Stimulated activated memory B cell treated with anti-CD40 and anti-IgM and Interleukin-4, amounts not matched to agents 10 μg/mL and 1 μg/mL and 100 μg/mL, for 72 hours (primary cell): Measurements from ENCODE around the gene TMEM44.

ENCODE experiments used
- ATAC-seq: fragments of 150-1000 bp; cut with Tn5 transposase; 2 replicates; pipeline ENCODE4 v1.10.0; 2021
- H3K27ac Mint-ChIP-seq: one replicate; pipeline ENCODE4 v1.8.0; 2022; ENCODE audit warnings: mild to moderate bottlenecking, mixed read lengths
- H3K27me3 Mint-ChIP-seq: one replicate; pipeline ENCODE4 v1.8.0; 2022; ENCODE audit warnings: mixed read lengths
- H3K36me3 Mint-ChIP-seq: one replicate; pipeline ENCODE4 v1.8.0; 2022; ENCODE audit warnings: mixed read lengths
- H3K4me1 Mint-ChIP-seq: one replicate; pipeline ENCODE4 v1.8.0; 2022; ENCODE audit warnings: mixed read lengths
- H3K4me3 Mint-ChIP-seq: one replicate; pipeline ENCODE4 v1.8.0; 2022; ENCODE audit warnings: mild to moderate bottlenecking, moderate library complexity, mixed read lengths
- H3K9me3 Mint-ChIP-seq: one replicate; pipeline ENCODE4 v1.8.0; 2022; ENCODE audit warnings: mixed read lengths

The TMEM44 gene

DNA sequence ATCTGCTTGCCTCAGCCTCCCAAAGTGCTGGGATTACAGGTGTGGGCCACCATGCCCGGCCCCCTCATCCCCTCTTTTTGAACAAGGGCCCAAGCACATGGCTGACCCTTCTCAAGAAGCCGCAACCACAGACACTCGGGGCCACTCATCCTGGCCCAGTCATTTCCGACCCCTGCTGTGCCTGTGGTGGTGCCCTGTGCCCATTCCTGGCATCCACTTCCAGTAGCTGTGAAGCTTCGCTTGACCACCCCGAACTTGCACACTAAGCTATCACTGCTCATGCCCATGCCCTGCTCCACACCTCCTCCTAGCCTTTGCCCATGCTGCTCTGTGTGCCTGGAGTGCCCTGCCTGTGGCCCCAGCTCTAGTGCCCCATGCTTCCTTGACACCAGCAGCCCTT lies 8.3 kb downstream of the TMEM44 start:
- H3K9me3 Mint-ChIP-seq = no peaks in the 10 kb centered on the region
- H3K27ac Mint-ChIP-seq = no peak overlapping the region
- no peaks in the 10 kb centered on the region for H3K27me3 Mint-ChIP-seq
- H3K36me3 Mint-ChIP-seq = no peaks in the 10 kb centered on the region
- H3K4me3 Mint-ChIP-seq = no peak overlapping the region
- ATAC-seq = no peak
- H3K4me1 Mint-ChIP-seq = no peaks in the 10 kb centered on the region

DNA sequence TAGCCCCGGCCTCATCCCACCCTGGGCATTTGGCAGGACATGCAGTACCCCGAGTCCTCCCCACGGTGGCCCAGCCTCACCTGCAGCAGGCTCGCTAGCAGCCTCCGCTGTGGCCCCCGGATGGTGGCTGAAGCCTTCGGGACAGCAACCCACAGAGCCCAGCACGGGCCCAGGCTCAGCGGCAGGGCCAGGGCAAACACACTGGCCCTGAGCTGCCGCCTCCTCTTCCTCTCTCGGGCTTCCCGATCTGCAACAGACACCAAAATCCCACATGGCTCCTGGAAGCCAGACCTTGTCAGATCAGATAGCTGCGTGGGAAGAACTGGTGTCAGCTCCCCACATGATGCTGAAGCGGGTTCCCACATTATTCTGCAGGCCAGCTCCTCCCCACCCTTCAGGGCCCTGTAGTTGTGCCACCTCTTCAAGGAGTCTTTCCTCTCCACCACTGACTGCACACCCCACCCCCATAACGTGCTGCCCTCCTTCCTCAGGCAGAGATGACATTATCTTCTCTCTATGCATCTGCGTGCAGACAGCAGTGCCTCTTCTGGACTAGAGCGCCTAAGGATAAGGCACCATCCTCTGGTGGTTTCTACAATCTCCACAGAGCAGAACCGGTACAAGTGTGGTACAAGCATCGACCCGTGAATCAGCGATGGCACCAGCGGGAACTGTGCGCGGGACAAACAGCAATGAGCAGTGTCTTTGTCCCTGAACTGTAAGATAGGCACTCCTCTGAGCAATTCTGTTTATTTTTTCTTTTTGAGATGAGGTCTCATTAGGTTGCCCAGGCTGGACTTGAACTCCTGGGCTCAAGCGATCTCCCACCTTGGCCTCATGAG lies 9.5 kb downstream of the TMEM44 start:
- Mint-ChIP-seq H3K4me1 (no peaks in the 10 kb centered on the region), H3K36me3 (no peaks in the 10 kb centered on the region), H3K9me3 (no peaks in the 10 kb centered on the region), H3K27me3 (no peaks in the 10 kb centered on the region), H3K4me3 (no peak overlapping the region), H3K27ac (no peak overlapping the region)
- ATAC-seq = no peak

DNA sequence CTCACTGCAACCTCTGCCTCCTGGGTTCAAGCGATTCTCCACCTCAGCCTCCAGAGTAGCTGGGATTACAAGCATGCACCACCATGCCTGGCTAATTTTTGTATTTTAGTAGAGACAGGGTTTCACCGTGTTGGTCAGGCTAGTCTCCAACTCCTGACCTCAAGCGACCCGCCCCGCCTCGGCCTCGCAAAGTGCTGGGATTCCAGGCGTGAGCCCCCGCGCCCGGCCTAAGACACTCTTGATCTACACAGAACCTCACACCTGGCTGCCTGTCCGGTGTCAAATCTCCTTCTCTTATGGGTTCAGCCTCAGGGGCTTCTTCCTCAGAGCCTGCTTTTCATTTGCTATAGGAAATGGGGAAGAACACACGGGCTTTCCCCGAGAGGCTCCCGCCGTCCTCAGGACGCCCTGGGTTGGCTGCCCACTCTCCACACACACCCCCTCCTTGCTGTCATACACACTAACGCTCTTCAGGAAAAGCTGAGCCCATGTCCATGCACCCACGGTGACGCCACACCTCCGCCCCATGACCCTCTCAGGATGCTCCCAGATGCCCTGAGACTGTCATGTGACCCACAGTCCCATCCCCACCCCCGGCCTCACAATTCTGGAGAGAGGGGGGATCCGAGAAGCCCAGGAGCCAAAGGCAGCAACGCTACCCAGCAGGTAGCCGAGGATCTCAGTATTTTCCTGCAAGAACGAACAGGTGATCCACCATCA lies 10.4 kb downstream of the TMEM44 start:
- Mint-ChIP-seq H3K36me3 (no peaks in the 10 kb centered on the region), H3K27me3 (no peaks in the 10 kb centered on the region), H3K27ac (no peak overlapping the region), H3K9me3 (no peaks in the 10 kb centered on the region), H3K4me3 (no peak overlapping the region), H3K4me1 (no peaks in the 10 kb centered on the region)
- ATAC-seq = no peak

DNA sequence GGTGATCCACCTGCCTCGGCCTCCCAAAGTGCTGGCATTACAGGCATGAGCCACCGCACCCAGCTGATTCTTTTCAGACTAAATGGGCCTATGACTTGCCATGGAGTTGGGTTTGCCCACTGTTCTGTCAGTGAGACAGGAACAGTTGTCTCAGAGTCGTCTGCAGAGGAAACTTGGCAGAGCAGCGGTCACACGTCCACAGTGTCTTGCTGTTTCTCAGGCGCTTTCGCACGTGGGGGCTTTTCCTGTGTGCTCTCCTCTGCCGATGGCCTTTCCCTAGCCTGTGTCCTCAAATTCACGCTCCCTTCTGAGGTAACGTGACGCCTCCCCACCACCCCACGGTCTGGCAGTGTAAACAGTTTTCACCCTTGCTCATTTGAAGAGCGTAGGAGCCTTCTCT lies 11.3 kb downstream of the TMEM44 start:
- ATAC-seq = no peak
- Mint-ChIP-seq H3K4me3 (no peak overlapping the region), H3K9me3 (no peaks in the 10 kb centered on the region), H3K27ac (no peak overlapping the region), H3K4me1 (no peaks in the 10 kb centered on the region), H3K27me3 (no peaks in the 10 kb centered on the region), H3K36me3 (no peaks in the 10 kb centered on the region)

DNA sequence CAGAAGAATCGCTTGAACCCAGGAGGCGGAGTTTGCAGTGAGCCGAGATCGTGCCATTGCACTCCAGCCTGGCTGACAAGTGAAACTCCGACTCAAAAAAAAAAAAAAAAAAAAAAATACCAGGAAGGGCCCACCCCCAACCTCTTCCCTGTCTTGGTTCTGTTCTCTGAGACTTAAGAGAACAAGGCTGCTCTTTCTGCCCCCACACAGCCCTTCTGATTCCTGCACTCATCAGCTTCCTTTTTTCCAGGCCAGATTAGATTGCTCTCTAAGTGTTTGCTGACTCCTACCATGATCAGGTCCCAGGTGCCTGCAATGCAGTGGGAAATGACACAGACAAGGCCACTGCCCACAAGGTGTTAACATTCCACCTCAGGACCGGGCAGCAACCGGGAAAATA lies 13.0 kb downstream of the TMEM44 start:
- Mint-ChIP-seq H3K27ac (no peak overlapping the region), H3K27me3 (no peaks in the 10 kb centered on the region), H3K9me3 (no peaks in the 10 kb centered on the region)

DNA sequence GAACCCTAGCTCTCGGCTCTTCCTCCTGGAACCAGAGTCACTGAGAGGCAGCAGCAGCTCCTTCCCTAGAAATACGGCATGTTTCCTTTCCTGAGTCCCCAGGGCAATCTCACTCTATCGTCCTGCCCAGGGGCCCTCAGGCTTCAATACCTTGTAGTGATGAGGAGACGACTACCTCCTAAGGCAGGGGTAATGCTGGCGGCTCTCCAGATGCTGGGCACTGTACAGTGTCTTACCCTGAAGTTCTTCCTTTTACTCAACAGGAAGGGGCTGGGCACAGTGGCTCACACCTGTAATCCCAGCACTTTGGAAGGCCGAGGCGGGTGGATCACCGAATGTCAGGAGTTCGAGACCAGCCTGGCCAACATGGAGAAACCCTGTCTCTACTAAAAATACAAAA lies 13.5 kb downstream of the TMEM44 start:
- H3K9me3 Mint-ChIP-seq = no peaks in the 10 kb centered on the region
- H3K4me1 Mint-ChIP-seq = no peaks in the 10 kb centered on the region
- no peak overlapping the region for H3K4me3 Mint-ChIP-seq
- no peaks in the 10 kb centered on the region for H3K36me3 Mint-ChIP-seq
- no peak for ATAC-seq
- H3K27me3 Mint-ChIP-seq = no peaks in the 10 kb centered on the region
- H3K27ac Mint-ChIP-seq = no peak overlapping the region

More for the DNA sequence above, 13.0 kb downstream of the TMEM44 start:
- Mint-ChIP-seq H3K36me3 (no peaks in the 10 kb centered on the region), H3K4me1 (no peaks in the 10 kb centered on the region), H3K4me3 (no peak overlapping the region)
- ATAC-seq = no peak

DNA sequence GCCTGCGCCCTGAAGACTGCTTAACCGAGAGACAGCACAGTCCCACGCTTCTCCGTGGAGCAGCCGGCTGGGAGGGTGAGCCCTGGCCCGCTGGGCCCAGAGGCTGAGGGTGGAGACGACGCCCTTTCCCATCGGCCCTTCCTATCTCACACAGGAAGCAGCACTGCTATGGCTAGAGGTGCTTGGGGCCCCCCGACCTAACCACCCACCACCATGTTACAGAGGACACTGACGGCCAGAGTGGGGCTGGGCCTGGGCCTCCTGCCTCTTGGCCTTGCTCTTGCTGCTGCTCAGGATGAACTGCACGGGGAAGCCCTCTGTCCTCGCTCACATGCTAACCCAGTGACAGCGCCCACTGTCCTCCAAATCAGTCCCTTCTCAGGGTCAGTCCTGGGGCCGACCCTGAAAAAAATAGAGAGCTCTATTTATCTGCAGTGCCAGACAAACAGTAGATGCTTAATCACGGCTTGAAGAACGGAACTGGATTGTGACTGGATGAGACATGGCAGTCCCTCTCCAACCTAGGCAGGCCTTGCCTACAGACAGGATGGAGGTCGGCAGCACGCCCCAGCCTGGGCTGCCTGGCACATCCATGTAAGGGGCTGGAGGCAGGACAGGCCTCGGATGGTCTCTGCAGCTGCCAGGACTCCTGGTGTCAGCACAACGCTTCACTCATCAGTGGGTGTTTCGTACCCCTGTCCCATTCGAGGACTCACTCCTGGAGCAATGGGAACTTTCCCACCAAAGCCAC lies 14.2 kb downstream of the TMEM44 start:
- Mint-ChIP-seq H3K4me1 (no peaks in the 10 kb centered on the region), H3K36me3 (no peaks in the 10 kb centered on the region), H3K27me3 (no peaks in the 10 kb centered on the region), H3K9me3 (no peaks in the 10 kb centered on the region), H3K27ac (no peak overlapping the region), H3K4me3 (no peak overlapping the region)
- no peak for ATAC-seq

DNA sequence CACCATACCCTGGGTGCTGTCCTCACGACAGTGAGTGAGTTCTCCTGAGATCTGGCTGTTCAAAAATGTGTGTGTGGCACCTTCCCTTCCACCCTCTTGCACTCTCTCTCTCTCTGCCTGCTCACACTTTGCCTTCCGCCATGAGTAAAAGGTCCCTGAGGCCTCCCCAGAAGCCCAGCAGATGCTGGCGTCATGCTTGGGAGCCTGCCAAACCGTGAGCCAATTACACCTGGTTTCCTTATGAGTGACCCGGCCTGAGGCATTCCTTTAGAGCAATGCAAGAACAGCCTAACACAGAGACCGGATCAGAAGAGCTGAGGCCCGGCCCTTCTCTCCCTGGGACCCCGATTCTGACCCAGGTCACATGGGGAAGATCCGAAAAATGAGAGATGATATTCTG lies 15.4 kb downstream of the TMEM44 start:
- H3K9me3 Mint-ChIP-seq = no peaks in the 10 kb centered on the region
- no peak for ATAC-seq
- H3K4me1 Mint-ChIP-seq = no peaks in the 10 kb centered on the region
- H3K36me3 Mint-ChIP-seq = no peaks in the 10 kb centered on the region
- no peaks in the 10 kb centered on the region for H3K27me3 Mint-ChIP-seq
- no peak overlapping the region for H3K27ac Mint-ChIP-seq
- no peak overlapping the region for H3K4me3 Mint-ChIP-seq

DNA sequence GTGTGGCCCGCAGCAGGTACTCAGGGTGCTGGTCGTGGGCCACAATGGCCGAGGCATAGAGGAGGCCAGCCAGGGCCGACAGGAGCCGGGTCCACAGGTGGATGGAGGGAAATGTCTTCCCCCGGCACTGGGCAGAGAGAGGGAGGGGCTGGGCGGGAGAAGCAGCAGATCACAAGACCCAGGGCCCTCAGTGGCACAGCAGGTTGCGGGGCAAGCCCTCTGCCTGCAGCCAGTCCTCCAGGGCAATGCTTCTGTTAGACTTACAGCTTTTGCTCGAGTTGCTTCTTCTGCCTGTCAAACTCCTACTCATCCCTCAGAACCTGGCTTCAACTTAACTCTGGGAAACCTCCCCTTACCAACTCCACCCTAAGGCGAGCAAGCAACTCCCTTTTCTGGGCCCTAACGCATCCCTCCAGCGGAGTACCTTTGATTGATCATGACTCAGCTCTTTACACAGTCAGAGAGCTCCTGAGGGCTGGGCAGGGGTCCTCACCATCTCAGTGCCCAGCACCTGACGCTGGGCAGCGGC lies 16.0 kb downstream of the TMEM44 start:
- no peak overlapping the region for H3K4me3 Mint-ChIP-seq
- no peak overlapping the region for H3K27ac Mint-ChIP-seq
- no peaks in the 10 kb centered on the region for H3K27me3 Mint-ChIP-seq
- no peaks in the 10 kb centered on the region for H3K9me3 Mint-ChIP-seq
- ATAC-seq = no peak
- H3K36me3 Mint-ChIP-seq = no peaks in the 10 kb centered on the region
- H3K4me1 Mint-ChIP-seq = no peaks in the 10 kb centered on the region

DNA sequence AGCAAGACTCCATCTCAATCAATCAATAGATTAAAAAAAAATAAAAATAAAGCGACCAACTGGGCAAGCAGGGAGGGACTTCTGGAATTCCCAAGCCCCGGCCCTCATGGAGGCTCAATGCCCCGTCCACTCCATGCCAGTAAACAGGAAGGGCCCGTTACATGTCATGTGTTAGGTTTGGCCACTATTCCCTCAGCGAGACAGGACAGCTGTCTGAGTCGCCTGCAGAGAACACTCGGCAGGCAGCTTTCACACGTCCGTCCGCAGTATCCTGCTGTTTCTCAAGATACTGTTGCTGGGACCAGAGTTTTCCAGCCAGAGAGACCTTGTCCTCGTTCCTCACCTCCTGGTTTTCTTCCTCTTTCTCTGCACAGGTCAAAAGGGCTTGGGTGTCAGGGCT lies 18.0 kb downstream of the TMEM44 start:
- ATAC-seq = no peak
- no peaks in the 10 kb centered on the region for H3K27me3 Mint-ChIP-seq

DNA sequence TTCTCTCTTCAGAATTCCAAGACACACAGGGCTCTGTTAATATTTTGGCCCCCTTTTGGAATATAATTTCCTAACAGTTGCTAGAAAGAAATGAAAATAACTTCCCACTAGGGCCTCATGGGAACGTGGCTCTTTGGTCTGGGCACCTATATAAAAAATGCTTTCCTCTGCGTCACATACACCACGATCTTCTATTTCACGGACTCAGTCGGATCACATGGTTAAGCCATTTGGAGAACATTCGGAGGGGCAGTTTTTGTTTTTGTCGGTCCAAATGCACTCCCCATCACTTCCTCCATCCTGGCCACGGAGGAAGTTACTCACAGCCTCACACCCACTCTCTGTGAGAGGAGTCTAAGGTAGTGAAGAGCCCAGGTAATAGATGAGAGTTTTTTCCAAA lies 21.0 kb downstream of the TMEM44 start:
- Mint-ChIP-seq H3K4me1 (no peaks in the 10 kb centered on the region), H3K4me3 (no peak overlapping the region), H3K27me3 (no peaks in the 10 kb centered on the region), H3K36me3 (no peaks in the 10 kb centered on the region), H3K9me3 (no peaks in the 10 kb centered on the region), H3K27ac (no peak overlapping the region)
- no peak for ATAC-seq

More for the DNA sequence above, 18.0 kb downstream of the TMEM44 start:
- Mint-ChIP-seq H3K9me3 (no peaks in the 10 kb centered on the region), H3K36me3 (no peaks in the 10 kb centered on the region), H3K4me3 (no peak overlapping the region), H3K4me1 (no peaks in the 10 kb centered on the region), H3K27ac (no peak overlapping the region)

DNA sequence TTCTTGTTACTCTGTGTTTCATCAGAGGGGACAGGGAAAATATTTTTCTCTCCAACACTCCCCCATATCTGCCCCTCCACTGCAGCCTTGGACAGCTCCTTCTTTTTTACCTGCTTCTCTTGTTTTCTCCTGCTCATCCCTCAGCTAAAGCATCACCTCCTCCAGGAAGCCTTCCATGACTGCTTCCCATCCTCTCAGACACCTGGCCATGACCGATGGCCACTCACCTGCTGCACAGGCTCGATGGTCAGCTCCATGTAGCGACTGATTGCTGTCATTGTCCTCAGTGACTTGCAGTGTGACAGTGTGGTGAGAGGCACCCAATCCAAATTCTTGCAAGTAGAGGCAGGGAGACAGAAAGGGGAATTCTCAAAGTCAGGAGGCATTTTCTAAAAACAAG lies 22.5 kb downstream of the TMEM44 start:
- Mint-ChIP-seq H3K4me3 (no peak overlapping the region), H3K9me3 (no peaks in the 10 kb centered on the region), H3K27me3 (no peaks in the 10 kb centered on the region), H3K36me3 (no peaks in the 10 kb centered on the region), H3K27ac (no peak overlapping the region), H3K4me1 (no peaks in the 10 kb centered on the region)
- no peak for ATAC-seq

DNA sequence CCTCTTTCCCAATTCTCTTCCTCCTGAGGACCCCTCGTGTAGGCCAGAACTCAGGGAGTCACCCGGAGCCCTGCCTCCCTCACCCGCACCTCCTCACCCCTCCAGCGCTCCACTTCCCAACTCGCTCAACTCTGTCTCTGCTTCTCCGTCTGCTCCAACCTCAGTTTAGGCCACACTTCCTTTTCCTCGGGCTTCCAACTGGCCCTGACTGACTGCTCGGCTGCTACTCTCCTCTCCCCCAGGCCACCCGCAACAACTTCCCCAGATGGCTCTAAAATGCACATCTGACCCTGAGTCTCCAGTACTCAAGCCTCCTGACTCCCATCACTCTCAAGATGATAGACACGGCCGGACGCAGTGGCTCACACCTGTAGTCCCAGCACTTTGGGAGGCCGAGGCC lies 23.6 kb downstream of the TMEM44 start:
- H3K9me3 Mint-ChIP-seq = no peaks in the 10 kb centered on the region
- ATAC-seq = no peak
- no peaks in the 10 kb centered on the region for H3K27me3 Mint-ChIP-seq
- no peaks in the 10 kb centered on the region for H3K4me1 Mint-ChIP-seq
- no peak overlapping the region for H3K27ac Mint-ChIP-seq
- no peaks in the 10 kb centered on the region for H3K36me3 Mint-ChIP-seq
- H3K4me3 Mint-ChIP-seq = no peak overlapping the region

DNA sequence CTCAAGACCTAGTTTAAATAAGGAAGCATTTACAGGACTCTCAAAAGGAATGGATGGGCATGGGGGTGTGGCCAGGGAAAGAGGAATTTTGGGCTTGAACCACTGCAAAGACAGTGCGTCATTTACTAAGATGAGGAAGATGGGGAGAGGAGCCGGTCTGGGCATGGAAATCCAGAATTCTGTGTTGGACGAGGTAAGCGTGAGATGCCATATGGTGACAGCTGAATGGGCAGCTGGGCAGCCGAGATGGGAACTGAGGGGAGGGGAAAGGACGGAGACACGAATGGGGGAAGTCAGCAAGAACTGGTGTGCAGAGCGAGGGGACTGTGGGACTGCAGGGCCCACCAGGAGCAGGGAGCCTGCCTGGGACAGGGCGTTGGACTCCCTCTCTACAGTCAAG lies 24.2 kb downstream of the TMEM44 start:
- no peak for ATAC-seq
- Mint-ChIP-seq H3K27ac (no peak overlapping the region), H3K4me1 (no peaks in the 10 kb centered on the region), H3K27me3 (no peaks in the 10 kb centered on the region), H3K36me3 (no peaks in the 10 kb centered on the region), H3K9me3 (no peaks in the 10 kb centered on the region), H3K4me3 (no peak overlapping the region)

DNA sequence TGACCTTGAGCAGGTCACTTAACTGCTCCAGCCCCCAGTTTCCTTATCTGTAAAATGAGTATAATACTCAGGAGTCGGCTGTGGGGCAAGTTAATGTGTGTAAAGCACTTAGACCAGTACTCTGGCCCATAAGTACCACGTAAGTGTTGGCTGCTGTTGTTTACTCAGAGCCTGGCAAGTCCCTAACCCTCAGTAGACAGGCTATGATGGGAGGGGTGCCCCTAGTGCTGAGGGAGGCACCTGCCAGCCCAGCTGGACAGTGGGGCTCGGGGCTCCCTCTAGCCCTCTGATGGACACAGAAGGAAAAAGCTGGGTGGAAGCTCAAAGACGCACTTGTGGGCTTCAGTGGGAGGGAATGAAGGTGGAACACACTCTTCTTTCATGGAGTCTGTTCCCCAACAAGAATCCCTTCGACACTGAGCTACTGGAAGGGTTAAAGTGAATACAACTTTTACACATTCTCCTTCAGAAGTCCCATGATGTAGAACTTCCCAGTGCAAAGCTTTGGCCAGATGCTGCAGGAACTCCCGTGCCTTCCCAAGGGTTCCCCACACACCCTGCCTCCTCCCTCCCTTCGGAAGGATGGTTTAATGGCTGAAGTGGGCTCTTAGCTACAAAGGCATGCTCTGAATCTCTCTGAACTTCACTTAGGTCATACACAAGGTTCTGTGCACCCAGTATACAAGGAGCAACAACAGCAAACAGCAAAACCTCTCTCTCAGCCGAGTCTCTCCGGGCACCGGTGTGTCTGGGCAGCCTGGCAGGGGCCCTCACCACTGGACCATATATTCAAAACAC lies 25.4 kb downstream of the TMEM44 start:
- H3K27me3 Mint-ChIP-seq = no peaks in the 10 kb centered on the region
- no peaks in the 10 kb centered on the region for H3K4me1 Mint-ChIP-seq
- no peaks in the 10 kb centered on the region for H3K36me3 Mint-ChIP-seq
- no peak overlapping the region for H3K27ac Mint-ChIP-seq
- H3K4me3 Mint-ChIP-seq = no peak overlapping the region
- ATAC-seq = no peak
- no peaks in the 10 kb centered on the region for H3K9me3 Mint-ChIP-seq
